Stimulated activated CD4-positive, alpha-beta T cell treated with anti-CD3 and anti-CD28 coated beads, TNF-alpha, amount 100 ng/mL, for 1 hour (primary cell): Measurements from ENCODE around the gene FOXE1.
A peak's percentile ranks its signal among the peaks of the same experiment; 100 is the strongest.

Experiments used
- DNase-seq, 3 donors: peaks; one replicate each; pipeline ENCODE4 v3.0.0-alpha.2; 2020; ENCODE audit warnings: low read depth in 3 of 3, low spot score in 1 of 3

FOXE1 gene

DNA sequence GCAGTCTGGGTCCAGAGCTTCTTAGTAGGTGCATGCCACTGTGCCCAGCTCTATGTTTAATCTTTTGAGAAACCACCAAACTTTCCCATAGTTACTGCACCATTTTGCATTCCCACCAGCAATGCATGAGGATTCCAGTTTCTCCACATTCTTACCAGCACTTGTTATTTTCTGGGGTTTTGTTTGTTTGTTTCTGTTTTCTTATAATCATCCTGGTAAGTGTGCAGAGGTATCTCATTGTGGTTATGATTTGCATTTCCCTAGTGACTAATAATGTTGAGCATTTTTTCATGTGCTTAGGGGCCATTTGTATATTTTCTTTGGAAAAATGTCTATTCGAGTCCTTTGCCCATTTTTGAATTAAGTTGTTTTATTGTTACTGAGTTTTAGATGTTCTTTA, 11.4 kb downstream of the FOXE1 start:
- DNase-seq = no peak

DNA sequence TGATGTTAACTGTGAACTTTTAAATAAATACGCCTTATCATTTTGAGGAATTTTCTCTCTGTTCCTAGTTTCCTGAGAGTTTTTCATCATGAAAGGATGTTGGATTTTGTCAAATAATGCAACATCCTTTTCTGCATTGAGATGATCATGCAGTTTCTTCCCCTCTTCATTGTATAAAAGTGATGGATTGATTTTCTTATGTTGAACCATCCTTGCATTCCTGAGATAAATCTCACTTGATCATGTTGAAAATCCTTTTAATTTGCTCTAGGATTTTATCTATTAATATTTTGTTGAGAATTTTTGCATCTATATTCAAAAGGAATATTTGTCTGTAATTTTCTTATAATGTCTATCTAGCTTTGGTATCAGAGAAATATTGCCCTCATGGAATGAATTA, 13.3 kb downstream of the FOXE1 start:
- DNase-seq = no peak

DNA sequence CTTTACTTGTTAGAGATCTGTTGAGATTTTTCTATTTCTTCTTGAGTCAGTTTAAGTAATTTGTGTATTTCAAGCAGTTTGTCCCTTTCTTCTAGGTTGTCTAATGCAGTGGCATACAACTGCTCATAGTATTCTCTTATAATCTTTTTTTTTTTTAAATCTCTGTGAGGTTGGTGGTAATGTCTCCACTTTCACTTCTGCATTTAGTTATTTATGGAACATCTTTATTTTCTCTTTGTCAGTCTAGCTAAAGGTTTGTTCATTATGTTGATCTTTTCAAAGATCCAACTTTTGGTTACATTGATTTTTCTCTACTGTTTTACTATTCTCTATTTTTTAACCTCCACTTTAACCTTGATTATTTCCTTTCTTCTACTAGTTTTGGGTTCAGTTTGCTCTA, 13.8 kb downstream of the FOXE1 start:
- no peak for DNase-seq

DNA sequence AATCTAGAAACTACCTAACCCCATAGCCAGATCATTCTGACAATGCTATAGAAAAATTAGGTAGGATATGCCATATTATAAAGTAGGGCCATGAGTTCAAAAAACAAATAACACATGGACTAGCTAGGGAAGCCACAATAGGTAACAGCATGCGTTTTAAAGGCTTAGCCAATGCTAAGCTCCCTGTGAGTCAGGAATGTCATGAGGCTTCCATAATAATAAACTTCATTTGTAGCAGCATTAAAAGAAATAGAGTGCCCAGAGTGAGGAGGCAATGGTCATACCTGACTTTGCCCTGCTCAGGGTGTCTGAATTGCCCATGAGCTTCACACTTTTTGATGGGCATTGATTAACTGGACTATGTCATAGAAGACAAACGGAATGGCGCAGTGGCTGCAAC, 15.8 kb downstream of the FOXE1 start:
- DNase-seq = no peak

DNA sequence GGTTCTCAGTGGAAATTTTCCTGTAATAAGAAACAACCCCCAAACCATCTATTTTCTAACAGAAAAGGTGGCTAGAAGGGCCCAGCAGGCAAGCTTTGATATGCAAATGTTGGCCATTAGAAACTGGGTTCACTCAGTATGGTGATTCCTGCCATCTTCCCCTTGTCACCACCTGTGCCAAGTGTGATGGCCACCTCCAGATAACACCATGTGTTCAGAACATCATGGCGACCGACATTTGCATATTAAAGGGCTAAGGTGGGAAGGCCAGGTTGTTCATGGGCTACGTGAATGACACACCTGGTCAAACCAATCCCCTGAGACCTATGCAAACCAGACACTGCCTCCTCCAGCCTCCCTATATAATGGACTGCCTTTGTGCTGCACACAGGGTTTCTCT, 20.4 kb downstream of the FOXE1 start:
- DNase-seq = no peak

DNA sequence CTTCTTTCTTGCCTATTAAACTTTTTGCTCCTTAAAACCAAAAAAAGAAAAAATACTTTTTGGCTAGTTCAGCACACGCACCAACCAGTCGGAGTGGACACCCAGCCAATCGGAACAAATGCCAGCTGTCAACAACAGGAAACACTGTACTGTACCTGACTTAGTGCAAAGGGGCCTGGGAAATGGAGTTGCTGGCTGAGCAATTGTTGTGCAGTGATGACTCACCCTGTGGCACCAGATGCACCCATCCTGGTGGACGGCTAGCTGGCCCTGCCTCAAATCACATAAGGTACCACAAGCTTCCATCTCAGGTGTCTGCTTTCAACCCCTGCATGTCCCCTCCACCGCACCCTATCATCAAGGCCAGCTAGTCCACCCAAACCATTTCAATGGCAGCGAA, 20.9 kb downstream of the FOXE1 start:
- DNase-seq = no peak

DNA sequence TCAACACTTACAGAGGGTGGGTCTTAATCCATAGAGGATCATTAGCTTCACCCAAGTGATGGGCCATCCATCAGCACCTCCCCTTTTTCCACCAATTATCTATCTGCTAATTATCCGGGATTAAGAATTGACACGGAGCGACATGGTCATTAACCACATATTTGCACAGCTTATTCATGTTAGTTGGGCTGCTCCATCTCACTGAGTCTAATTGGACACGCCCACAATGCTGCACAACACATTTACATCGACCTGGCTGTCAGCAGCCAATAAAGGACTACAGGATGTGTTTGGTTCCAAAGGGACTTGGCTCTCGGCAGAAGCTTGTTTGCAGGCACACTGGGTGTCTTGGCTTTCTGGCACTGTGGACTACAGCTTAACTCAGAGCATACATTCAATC, 21.6 kb downstream of the FOXE1 start:
- DNase-seq = no peak

DNA sequence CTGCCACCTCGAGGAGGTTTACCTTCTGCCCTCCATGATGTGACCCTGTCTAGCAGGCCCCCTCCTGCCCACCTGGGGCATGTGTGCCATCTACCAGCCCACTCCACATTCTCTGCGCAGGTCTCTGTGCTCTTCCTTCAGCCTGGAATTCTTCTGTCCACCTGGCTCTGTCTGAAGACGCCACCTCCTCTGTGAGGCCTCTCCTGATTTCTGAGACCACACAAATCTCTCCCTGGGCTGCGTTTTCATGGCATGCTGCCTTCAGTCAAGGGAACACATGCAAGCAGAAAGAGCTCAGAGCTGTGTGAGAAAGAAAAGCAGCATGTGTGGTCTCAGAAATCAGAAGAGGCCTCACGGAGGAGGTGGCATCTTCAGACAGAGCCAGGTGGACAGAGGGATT, 22.1 kb downstream of the FOXE1 start:
- DNase-seq = no peak

DNA sequence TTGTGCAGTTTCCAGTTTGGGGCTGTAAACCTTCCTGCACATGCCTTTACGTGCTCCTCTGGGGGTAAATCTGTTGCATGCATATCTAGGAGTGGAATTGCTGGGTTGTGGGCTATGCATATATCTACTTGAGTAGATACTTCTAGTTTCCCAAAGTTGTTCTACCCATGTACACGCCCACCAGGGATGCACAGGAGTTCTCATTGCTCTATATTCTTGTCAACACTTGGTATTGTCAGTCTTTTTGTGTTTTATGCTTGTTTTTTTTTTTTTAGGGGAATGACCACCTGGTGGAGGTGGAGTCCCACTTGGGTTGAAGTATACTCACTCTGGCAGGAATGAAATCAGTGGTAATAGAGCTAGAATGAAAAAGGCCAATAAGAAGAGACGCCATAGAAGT, 23.0 kb downstream of the FOXE1 start:
- no peak for DNase-seq

DNA sequence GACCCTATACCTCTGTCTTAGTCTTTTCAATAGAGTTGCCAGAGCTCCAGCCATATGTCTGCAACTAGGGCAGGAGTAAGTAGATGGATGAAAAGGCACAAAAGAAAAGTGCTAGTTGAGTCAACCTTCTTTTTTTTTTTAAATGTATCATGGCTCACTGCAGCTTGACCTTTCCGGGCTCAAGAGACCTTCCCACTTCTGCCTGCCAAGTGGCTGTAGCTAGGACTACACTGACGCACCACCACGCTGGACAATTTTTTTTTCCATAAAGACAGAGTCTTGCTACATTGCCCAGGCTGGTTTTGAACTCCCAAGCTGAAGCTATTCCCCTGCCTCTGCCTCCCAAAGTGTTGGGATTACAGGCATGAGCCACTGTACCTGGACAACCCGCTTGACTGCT, 27.3 kb downstream of the FOXE1 start:
- DNase-seq = no peak

DNA sequence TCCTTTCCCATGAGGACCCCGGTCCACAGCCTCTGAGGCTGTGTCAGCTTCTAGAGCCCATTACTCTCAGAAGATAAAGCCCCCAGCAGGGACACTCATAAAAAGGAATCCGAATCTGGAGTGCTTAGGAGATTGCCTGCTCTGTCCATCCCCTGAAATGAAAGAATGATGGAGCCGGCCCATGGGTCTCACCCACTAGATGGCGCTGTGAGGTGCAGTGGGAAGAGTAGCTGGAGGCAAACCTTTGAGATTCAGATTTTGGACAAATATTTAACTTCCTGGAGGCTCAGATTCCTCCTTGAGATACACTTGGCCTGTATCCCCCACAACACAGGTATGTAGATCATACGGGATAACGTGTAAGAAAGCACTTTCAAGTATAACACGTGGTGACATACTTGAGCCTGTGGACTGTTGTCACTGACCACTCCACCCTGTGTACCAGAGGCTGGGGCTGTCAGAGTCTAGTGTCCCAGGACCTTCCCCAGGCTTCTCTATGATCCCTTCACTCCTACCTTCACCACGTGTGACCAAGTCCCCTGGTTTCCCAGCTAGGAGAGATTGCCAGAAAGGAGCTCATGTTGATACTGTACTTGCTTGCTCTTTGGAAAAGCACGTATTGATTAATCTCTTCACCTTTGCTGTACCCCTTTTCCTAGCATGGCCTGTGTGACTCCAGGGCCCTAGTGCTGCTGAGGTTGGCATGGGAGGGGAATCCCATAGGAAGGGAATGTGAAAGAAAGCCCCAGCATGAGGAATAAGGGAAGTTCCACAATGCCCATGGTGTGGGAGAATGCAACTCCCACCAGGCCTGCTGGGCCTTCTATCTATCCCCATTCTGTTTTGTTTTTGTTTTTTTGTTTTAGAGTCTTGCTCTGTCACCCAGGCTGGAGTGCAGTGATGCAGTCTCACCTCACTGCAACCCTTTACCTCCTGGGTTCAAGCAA, 37.2 kb downstream of the FOXE1 start:
- peak; percentile 26 to 56 (median 40) for DNase-seq

DNA sequence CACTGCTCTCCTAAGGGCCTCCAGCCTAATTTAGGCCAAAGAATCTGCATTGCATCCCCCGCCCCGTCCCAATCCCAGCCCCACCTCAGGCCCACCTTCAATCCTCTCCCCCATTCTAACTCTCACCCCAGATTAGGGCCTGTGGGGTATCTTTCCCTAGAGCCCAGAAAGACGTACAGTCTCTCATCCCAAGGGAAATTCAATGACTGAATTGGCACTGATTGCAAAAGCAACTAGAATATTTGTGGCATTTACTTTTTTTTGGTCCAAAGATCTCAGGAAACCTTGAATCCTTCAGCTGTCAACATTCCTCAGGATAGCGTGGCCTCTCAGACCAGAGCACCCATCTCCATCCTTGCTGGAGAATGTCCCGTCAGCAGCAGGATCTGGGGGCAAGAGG, 38.7 kb downstream of the FOXE1 start:
- no peak for DNase-seq

DNA sequence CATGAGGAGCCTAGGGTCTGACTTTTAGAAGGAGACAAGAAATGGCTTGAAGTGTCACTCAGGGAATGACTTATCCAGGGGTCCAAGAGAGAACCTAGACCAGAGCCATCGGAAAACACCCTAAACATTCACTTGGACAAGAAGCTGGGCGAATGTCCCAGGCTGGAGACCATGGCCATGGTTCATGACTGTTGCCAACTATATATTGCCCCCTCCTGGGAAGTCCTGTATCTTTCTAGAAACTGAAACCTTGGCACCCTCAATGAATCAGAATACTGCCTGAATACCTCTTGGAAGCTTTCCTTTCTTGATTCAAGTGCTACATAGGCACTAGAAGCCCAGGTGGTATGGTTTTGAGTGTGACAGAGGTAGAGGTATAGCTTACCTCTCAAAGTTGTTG, 39.4 kb downstream of the FOXE1 start:
- DNase-seq = no peak

DNA sequence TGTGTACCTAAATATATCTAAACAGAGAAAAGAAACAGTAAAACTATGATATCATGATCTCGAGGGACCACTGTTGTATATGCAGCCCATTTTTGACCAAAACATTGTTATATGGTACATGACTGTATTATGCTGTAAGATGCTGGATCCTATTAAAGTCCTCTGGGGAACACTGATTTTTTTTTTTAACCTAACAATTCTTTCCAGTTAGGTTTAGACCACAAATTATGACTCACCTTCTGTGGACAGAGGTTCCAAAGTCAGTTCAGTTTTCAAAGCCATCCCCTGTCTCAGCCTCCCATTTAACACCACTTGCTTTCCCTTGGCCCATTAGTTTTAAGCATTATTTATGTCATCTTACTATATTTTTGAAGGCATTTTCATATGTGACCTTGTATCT, 42.2 kb downstream of the FOXE1 start:
- no peak for DNase-seq

DNA sequence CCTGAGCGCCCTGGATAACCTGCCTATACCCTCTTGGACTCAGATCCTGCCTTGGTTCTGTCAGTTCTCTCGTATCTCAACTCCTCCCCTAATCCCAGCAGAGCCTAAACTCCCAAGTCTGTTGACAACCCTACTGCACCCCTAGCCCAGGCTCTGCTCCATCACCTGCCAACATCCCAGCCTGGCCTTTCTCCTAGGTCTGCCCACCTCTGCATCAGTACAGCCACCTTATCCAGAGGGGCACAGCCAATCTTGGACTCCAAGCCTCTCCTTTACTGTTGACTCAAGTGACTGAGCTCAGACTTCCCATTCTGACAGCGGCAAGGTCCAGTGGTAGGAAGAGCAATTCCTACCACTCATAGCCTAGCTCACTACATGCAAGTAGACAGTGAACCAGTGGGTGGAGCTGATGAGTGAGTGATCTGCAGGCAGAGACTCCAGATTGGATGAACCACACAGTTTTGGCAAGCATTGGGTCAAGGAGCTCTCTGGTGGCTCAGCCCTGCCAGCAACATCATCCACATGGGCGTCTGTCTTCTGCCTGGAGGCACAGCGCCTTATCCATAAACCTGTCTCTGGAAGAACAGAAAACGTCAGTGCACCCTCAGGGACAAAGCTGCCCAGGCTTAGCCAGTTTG, 42.8 kb downstream of the FOXE1 start:
- DNase-seq = no peak

DNA sequence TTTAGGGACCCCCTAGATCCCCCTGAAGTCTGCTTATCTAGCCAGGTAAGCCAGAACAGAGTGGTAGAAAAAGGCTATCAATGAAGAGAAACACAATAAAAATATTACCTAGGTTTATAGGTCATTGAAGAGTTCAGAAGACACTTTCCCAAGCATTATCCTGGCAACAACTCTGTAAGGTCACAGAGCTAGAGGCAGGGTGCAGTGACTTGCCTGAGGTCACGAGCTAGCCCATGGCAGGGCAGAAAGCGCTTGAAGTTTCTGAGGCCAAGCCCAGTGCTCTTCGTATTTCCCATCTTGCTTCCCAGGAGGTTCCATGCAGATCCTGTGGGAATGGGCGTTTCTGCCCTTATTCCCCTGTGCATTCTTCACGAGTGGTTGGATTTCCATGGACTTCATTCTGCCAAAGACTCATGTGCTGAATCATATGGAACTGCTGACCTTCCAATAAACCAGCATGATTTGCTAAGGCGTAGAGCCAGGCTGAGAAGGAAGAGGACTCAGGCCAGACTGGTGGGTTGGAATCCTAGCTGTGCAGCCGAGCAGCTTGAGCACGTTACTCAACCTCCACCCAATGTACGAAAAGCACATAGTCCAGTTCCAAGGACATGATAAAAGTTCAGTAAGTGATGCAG, 47.2 kb downstream of the FOXE1 start:
- DNase-seq = no peak

DNA sequence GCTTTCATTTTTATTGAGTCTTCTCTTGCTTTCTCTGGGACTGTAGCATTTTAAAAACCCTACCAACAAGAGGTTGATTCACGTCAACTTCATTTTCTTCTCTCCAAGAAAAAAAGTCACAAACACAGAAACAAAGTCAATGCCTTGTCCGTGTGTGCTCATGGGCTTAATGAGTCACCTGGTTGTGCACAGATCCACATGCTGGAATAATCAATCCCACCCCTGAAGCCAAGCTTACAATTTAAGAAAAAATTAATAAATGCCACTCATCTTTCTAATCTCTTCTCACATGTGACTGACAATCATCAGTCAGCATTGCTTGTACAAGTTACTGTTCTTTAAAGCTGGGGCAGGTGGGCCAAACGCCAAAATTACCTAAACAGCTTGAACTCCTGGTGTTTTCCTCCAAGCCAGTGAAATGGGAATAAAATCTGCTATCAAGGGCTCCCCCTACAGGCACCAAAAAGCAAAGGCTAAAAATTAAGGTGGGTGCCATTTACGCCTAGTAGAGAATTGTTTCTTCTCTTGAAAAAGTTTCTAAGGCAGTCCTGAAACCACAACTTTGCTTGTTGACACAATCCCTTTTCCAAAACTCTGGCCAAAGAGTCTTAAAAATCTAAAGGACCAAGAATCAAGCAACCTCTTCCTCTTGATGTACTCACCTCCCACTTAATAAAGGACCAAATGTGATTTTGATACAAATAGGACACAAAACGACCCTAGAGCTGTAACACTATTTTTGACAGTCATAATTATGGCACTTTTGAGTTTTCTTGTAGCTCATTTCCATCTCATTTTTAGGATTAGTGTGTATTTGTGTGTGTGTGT, 47.9 kb downstream of the FOXE1 start:
- no peak for DNase-seq

DNA sequence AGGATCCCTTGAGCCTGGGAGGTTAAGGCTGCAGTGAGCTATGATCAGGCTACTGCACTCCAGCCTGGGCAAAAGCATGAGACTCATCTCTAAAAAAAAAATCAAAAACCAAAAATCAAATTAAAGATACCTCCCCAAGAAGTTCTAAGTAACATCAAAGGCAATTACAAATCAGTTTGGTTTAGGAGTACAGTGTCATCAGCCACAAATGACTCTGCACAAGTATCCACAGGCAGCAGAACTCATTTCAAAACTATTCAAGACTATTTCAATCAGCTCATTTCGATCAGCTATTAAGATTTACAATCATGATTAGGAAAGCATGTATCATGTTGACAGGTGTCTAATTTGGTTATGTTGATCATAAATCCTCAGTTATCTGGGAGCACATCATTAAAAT, 50.2 kb downstream of the FOXE1 start:
- DNase-seq = no peak

DNA sequence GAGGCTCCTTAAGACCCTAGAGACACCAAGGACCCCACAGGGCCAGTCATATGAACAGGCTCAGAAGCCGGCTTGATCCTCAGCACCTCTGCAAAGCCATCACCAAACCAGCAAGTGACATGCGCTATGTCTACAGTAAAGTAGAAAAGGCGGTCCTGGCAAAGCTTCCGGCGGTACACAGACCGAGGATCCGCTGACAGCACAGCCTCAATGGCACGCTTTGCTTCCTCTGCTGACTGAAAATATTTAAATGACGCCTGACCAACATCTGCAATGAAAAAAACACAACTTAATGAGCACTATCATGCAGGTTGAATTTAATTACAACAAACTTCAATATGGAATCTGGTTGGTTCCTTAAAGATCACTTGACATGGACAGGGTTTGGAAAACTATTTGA, 51.7 kb downstream of the FOXE1 start:
- DNase-seq = no peak

DNA sequence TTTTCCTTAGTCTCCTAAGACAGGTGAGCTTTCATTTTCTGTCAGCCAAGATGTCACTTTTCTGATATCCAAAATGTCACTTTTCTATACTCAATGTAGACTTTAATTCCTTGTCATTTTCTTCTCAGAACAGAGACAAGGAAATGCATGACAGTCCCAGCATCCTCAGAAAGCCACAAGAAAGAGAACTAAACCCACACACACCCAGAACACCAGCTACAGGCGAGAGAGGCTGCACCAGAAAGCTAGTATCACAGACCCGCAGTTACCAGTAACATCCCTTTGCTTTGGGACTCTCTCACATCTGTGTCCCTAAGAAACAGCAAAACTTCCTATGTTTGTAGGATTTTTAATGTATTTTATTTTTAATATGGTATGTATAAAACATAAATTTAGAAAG, 52.2 kb downstream of the FOXE1 start:
- no peak for DNase-seq
